DOHH2 (cell line): ENCODE data around the gene CWC22.

Experiments
- CTCF ChIP-seq: fragments of 200-600 bp; sonication (generic); IDR thresholded peaks from one replicate; pipeline ENCODE4 v1.5.1; 2014; ENCODE audit warnings: antibody characterized with exemption, mild to moderate bottlenecking, low read depth, low read length; ENCODE audit not compliant: poor library complexity, severe bottlenecking
- EZH2phosphoT487 ChIP-seq: fragments of 200-600 bp; sonication (generic); IDR thresholded peaks from 2 replicates; pipeline ENCODE4 v1.6.1; 2017; ENCODE audit warnings: borderline replicate concordance, mild to moderate bottlenecking, antibody characterized with exemption, low read length, moderate library complexity, mixed read lengths

GRCh38 chr2:180000434-180000833 is 6.7 kb downstream of the CWC22 start:
- TF ChIP-seq CTCF (no peak), EZH2phosphoT487 (no peak)
